WTC11 (cell line): ENCODE results near the gene MACROD2. TPM values are rescaled to one million over a fixed set of nuclear protein-coding genes. Genes with fewer than 3 reads are reported as not detected.

Experiments used
- ATAC-seq: fragments of 200-7000 bp; cut with Tn5 transposase; 2 replicates; pipeline ENCODE4 v1.10.0; 2021; ENCODE audit warnings: mild to moderate bottlenecking, moderate library complexity
- CTCF ChIA-PET: fragments of 300-600 bp; sonication (Branson Sonifier 250); formaldehyde crosslinking; loops from one replicate; lab custom pipeline; 2021; ENCODE audit warnings: antibody characterized with exemption; lab: Charles Lee
- POLR2A ChIA-PET: fragments of 350-600 bp; sonication (Branson Sonifier 250); formaldehyde crosslinking; loops from one replicate; lab custom pipeline; 2021; ENCODE audit warnings: antibody characterized with exemption; lab: Charles Lee
- DNase-seq: peaks from one replicate; pipeline ENCODE4 v3.0.0; 2021; ENCODE audit warnings: low spot score
- H3K27ac Mint-ChIP-seq: 2 replicates; pipeline ENCODE4 v1.8.0; 2021; ENCODE audit warnings: mixed read lengths
- H3K27me3 Mint-ChIP-seq: 2 replicates; pipeline ENCODE4 v1.8.0; 2021; ENCODE audit warnings: low read depth, mild to moderate bottlenecking, moderate library complexity, mixed read lengths
- H3K36me3 Mint-ChIP-seq: 2 replicates; pipeline ENCODE4 v1.8.0; 2021; ENCODE audit warnings: mixed read lengths
- H3K4me1 Mint-ChIP-seq: 2 replicates; pipeline ENCODE4 v1.8.0; 2022; ENCODE audit warnings: mixed read lengths
- H3K4me3 Mint-ChIP-seq: 2 replicates; pipeline ENCODE4 v1.8.0; 2021; ENCODE audit warnings: mild to moderate bottlenecking, moderate library complexity, mixed read lengths
- H3K9me3 Mint-ChIP-seq: 2 replicates; pipeline ENCODE4 v1.8.0; 2021; ENCODE audit warnings: mixed read lengths
- AR ChIP-seq: fragments of 250-450 bp; sonication (Bioruptor Pico); IDR thresholded peaks from 2 replicates; pipeline ENCODE4 v1.9.0; 2021; ENCODE audit warnings: mild to moderate bottlenecking
- ATF3 ChIP-seq: sonication (generic); formaldehyde crosslinking; conservative IDR thresholded peaks from 2 replicates; pipeline ENCODE4 v1.8.1; 2022; ENCODE audit warnings: mild to moderate bottlenecking, missing genetic modification reagents
- ETV6 ChIP-seq: sonication (generic); formaldehyde crosslinking; IDR thresholded peaks from 2 replicates; pipeline ENCODE4 v1.8.1; 2022; ENCODE audit warnings: mild to moderate bottlenecking, missing genetic modification reagents
- GABPB1 ChIP-seq: sonication (generic); formaldehyde crosslinking; IDR thresholded peaks from 2 replicates; pipeline ENCODE4 v1.8.1; 2023; ENCODE audit warnings: mild to moderate bottlenecking, missing genetic modification reagents
- JAZF1 ChIP-seq: fragments of 250-450 bp; sonication (Bioruptor Pico); IDR thresholded peaks from 2 replicates; pipeline ENCODE4 v1.9.0; 2021; ENCODE audit warnings: moderate library complexity, mild to moderate bottlenecking, inconsistent platforms
- MYBL2 ChIP-seq: sonication (generic); formaldehyde crosslinking; IDR thresholded peaks from 2 replicates; pipeline ENCODE4 v1.8.1; 2023; ENCODE audit warnings: mild to moderate bottlenecking, moderate library complexity, missing genetic modification reagents
- TEAD1 ChIP-seq: sonication (generic); formaldehyde crosslinking; IDR thresholded peaks from 2 replicates; pipeline ENCODE4 v1.8.0; 2022; ENCODE audit warnings: mild to moderate bottlenecking, missing genetic modification reagents
- ZNF425 ChIP-seq: fragments of 250-450 bp; sonication (Bioruptor Pico); conservative IDR thresholded peaks from 2 replicates; pipeline ENCODE4 v1.9.0; 2021; ENCODE audit warnings: mild to moderate bottlenecking
- ZNF532 ChIP-seq: fragments of 250-450 bp; sonication (Bioruptor Pico); IDR thresholded peaks from 2 replicates; pipeline ENCODE4 v1.9.0; 2021; ENCODE audit warnings: mild to moderate bottlenecking, borderline replicate concordance
- ZNF671 ChIP-seq: fragments of 250-450 bp; sonication (Bioruptor Pico); IDR thresholded peaks from 2 replicates; pipeline ENCODE4 v1.8.0; 2021; ENCODE audit warnings: mild to moderate bottlenecking
- total RNA-seq: library from RNA; stranded (reverse); gene quantifications from 3 replicates; pipeline ENCODE4 v1.2.3, GENCODE V29; 2021
- TF ChIP-seq, protein P1 (sequence below): sonication (generic); formaldehyde crosslinking; IDR thresholded peaks from 2 replicates; pipeline ENCODE4 v1.8.1; 2023; ENCODE audit warnings: mild to moderate bottlenecking, moderate library complexity, missing genetic modification reagents
- TF ChIP-seq, protein P2 (sequence below): sonication (generic); formaldehyde crosslinking; IDR thresholded peaks from 2 replicates; pipeline ENCODE4 v1.8.0; 2023; ENCODE audit warnings: mild to moderate bottlenecking, missing genetic modification reagents

MACROD2 gene
- total RNA-seq, 1 experiment from 2014 or later, result 4.1 TPM

- TF ChIP-seq ZNF425 (no peak), GABPB1 (CRISPR knock-in tag) (no peak), ETV6 (no peak), ZNF671 (CRISPR knock-in tag) (no peak)
- TF ChIP-seq, protein P1, sequence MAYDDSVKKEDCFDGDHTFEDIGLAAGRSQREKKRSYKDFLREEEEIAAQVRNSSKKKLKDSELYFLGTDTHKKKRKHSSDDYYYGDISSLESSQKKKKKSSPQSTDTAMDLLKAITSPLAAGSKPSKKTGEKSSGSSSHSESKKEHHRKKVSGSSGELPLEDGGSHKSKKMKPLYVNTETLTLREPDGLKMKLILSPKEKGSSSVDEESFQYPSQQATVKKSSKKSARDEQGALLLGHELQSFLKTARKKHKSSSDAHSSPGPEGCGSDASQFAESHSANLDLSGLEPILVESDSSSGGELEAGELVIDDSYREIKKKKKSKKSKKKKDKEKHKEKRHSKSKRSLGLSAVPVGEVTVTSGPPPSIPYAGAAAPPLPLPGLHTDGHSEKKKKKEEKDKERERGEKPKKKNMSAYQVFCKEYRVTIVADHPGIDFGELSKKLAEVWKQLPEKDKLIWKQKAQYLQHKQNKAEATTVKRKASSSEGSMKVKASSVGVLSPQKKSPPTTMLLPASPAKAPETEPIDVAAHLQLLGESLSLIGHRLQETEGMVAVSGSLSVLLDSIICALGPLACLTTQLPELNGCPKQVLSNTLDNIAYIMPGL (CRISPR knock-in tag), result no peak
- TF ChIP-seq, all 79 proteins: peak for 0
Observed at GRCh38 chr20:14497004-14497403, 501.7 kb downstream of the MACROD2 start (continued).

- peak; percentile 92 for ATAC-seq
- no peak for TF ChIP-seq ATF3 (CRISPR knock-in tag)
- TF ChIP-seq TEAD1, result no peak
- no peak for TF ChIP-seq AR (CRISPR knock-in tag)
- no peak for TF ChIP-seq MYBL2
- no peak for TF ChIP-seq JAZF1 (CRISPR knock-in tag)
- no peak for TF ChIP-seq ZNF532 (CRISPR knock-in tag)
- Mint-ChIP-seq H3K4me1 (peaks cover 6% of the 10 kb centered on the region), H3K36me3 (no peaks in the 10 kb centered on the region), H3K27ac (no peak overlapping the region), H3K9me3 (no peaks in the 10 kb centered on the region), H3K27me3 (no peaks in the 10 kb centered on the region), H3K4me3 (no peak overlapping the region)
- DNase-seq, result peak; percentile 20
- ChIA-PET CTCF (no interaction called here), POLR2A (no interaction called here)
Observed at GRCh38 chr20:14498772-14499171, 503.5 kb downstream of the MACROD2 start.

- Mint-ChIP-seq H3K4me3 (no peak overlapping the region), H3K27me3 (no peaks in the 10 kb centered on the region), H3K27ac (no peak overlapping the region), H3K4me1 (no peaks in the 10 kb centered on the region), H3K9me3 (peaks cover 12% of the 10 kb centered on the region), H3K36me3 (no peaks in the 10 kb centered on the region; the same call in 1 of the 2 replicates)
- CTCF ChIA-PET, result no interaction called here
- ATAC-seq, result no peak
- POLR2A ChIA-PET, result no interaction called here
- TF ChIP-seq, protein P2, sequence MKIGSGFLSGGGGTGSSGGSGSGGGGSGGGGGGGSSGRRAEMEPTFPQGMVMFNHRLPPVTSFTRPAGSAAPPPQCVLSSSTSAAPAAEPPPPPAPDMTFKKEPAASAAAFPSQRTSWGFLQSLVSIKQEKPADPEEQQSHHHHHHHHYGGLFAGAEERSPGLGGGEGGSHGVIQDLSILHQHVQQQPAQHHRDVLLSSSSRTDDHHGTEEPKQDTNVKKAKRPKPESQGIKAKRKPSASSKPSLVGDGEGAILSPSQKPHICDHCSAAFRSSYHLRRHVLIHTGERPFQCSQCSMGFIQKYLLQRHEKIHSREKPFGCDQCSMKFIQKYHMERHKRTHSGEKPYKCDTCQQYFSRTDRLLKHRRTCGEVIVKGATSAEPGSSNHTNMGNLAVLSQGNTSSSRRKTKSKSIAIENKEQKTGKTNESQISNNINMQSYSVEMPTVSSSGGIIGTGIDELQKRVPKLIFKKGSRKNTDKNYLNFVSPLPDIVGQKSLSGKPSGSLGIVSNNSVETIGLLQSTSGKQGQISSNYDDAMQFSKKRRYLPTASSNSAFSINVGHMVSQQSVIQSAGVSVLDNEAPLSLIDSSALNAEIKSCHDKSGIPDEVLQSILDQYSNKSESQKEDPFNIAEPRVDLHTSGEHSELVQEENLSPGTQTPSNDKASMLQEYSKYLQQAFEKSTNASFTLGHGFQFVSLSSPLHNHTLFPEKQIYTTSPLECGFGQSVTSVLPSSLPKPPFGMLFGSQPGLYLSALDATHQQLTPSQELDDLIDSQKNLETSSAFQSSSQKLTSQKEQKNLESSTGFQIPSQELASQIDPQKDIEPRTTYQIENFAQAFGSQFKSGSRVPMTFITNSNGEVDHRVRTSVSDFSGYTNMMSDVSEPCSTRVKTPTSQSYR (CRISPR knock-in tag), result no peak
- DNase-seq, result no peak
Observed at GRCh38 chr20:14505476-14505875, 510.2 kb downstream of the MACROD2 start.
